ENCODE data around the gene CPSF3. TPM values are rescaled to one million over a fixed set of nuclear protein-coding genes. Genes with fewer than 3 reads are reported as not detected.
A peak's percentile ranks its signal among the peaks of the same experiment; 100 is the strongest.

CPSF3 gene
- 95.6 and 164 TPM in 2 replicates for total RNA-seq (2014; rRNA removed; shearing (Covaris generic))

DNA sequence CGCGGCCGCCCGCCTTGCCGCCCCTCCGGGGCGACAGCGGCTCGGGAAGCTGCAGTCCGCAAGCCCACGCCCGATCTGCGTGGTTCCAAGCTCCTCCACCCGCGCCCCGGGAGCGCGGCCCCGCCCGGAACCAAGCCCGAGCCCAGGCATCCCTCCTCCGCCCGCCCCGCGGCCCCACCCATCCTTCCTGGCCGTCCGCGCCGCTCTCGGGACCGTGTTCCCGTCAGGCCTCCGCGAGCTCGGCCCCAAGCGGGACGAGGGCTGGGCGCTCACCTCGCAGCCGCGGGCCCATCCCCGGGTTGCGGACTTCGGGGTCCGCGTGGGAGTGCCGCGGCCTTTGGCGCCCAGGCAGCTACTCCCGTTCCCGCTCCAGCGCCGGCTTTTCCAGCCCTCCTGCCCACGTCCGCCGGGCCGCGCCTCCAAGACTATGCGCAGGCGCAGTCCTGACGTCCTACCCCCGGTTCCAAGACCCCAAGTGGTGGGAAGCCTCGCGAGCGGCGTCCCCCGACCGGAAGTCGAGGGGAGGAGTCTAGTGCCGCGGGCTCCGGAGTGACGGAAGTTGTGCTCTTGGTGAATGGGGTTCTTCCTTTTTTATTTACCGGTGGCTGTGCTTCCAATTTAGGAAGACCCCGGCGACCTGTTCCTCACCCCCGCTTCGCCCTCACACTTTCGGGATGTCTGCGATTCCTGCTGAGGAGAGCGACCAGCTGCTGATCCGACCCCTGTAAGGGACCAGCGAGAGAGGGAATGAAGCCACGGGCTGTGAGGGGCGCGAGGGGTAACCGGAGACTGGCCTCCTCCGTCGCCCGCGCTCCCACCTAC, at the start of gene CPSF3, which contains the start of gene ITGB1BP1:
Gene CPSF3 (plus strand): TSS at position 555 of the 822 bp plus-strand sequence. CDS start 120 bp downstream, at position 675.
Gene ITGB1BP1 (minus strand): TSS at position 429 of the 822 bp plus-strand sequence. CDS start 4,831 bp downstream, outside the sequence.
- DNase-seq (ENCODE audit: low read depth) = peak; percentile 99

DNA sequence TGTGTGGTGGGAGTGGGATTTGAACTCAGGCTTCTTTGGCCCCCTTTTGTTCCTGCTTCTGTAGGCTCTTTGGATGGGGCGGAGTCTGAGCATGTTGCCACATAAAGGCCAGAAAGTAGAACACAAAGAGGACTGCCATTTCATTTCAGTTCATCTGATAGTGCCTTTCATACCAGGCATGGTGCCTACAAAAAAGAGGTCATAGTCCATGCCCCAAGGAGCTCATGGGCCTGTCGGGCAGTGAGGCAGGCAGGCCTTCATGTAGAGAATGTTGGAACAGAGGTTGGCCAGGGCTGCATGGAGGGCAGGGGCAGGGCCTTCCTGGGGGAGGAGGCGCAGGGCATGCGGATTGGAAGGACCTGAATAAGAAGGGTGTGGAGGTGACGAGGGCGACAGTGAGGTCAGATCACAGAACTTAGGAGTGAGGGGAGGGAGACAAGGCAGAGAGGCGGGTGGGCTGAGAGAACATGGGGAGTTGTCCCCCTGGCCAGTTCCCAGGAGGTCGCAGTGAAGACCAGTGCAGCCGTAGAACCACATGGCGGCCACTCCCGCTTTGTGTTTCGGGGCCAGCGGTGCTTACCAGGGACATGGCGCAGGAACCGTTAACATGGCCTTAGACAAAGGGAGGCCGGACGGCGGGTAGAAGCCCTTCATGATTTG, 49.3 kb upstream of the CPSF3 start:
- DNase-seq (ENCODE audit: low read depth) = no peak

DNA sequence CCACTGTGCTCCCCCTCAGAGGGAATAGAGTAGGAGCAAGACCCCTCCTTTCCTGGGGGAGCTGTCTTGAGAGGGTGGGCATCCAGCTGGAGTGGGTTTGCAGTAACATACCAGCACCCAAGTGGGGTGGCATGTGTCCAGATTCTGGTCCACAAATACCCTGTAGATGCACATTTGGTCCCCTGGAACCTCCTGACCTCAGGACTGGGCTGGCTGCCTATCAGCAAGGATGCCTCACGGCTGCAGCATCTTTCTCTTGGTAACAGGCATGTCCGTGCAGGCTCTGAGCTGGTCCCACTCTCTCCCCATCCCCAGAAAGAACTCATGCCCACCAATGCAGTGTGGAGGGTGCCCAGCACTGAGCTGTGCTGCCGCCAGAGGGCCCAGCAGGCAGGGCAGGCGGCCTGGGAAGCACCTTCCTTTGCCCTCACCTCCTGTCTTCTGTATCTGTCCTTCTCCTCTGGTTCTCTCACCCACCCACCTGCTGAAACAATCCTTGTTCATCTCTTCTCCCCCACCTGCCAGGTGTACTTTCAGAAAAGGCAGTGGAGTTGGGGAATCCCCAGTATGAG, 47.5 kb upstream of the CPSF3 start:
- DNase-seq (ENCODE audit: low read depth) = no peak

DNA sequence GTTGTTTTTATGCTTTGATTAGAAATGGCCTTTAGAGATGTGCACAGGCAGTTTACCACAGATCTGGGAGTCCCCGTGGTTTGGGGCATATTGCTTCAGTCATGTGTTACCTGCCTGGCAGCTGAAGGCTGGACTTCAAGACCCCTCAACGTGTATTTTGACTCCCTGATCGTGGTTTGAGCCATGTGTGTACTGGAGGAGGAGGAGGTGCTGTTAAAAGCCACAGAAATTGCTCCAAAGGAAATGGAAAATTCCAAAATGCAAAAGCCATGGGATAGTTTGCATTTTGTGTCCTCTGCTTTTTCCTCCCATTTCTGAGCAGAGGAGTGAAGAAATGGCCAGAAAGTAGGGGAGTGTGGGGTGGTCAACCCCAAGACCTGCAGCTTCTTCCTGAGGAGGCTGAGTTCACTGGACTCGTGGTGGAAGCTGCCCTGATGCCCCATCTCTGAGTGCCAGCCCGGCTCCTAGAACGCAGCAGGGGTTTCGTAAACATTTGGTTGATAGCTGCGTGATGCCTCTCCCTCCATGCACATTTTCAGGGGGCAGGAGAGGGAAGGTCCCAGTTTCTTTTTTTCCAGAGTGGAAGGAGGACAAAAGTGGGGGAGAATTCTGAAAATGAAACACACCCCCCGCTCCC, 45.9 kb upstream of the CPSF3 start:
- no peak for DNase-seq (ENCODE audit: low read depth)

DNA sequence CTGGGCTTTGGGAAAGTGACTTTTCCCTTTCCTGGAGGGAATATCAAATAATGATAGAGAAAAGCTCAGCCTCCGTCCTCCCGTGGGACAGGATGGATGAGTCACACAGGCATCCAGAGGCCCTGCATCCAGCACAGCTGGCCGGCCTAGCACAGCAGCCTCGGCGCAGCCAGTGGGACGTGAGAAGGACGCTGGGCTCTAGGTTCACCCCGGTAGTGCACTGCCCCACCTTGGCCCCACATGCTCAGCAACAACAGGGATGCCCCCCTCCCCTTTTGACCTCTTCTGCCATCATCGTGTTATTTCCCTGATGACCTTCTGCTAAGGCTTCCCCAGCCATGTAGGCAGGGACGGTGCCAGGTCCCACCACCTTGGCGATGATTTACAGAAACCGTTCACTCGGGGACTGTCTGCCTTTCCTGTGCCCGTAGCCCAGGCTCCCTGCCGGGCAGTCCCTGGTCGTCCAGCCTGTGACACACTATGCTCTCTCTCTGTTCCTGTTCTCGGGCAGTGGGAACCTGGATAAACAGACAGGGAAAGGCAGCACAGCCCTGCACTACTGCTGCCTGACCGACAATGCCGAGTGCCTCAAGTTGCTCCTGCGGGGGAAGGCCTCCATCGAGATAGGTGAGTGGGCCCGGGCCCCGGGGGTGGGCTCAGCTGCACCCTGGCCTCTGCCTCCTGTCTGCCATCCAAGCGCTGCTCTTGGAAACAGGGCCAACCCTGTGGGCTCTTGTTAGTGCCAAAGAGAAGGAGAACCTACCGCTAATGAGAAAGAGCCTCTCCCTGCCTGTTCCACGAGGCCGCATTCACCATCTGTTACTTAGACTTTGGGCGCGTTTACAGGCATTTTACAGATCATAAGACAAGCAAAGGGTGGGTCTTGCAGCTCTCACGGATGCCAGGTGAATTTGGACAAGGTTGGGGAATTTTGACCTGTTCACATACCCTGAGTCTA, 44.7 kb upstream of the CPSF3 start:
- DNase-seq (ENCODE audit: low read depth) = peak; percentile 83

DNA sequence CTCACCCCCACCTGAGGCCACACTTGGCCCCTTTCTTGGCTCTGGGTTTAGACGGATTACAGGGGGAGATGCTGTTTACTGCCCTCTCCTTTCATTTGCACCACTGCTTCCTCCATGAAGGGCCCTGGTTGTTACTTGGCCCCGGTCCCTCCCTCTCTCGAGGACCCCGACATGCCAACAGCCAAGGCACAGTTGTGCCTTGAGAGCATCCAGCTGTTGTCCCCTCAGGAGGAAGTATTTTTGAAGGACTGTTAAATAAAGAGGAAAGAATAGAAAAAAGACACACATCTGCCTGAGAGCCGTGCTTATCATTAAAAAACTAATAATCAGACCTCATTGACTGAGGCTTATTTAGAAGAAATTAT, 44.1 kb upstream of the CPSF3 start:
- DNase-seq (ENCODE audit: low read depth) = no peak

DNA sequence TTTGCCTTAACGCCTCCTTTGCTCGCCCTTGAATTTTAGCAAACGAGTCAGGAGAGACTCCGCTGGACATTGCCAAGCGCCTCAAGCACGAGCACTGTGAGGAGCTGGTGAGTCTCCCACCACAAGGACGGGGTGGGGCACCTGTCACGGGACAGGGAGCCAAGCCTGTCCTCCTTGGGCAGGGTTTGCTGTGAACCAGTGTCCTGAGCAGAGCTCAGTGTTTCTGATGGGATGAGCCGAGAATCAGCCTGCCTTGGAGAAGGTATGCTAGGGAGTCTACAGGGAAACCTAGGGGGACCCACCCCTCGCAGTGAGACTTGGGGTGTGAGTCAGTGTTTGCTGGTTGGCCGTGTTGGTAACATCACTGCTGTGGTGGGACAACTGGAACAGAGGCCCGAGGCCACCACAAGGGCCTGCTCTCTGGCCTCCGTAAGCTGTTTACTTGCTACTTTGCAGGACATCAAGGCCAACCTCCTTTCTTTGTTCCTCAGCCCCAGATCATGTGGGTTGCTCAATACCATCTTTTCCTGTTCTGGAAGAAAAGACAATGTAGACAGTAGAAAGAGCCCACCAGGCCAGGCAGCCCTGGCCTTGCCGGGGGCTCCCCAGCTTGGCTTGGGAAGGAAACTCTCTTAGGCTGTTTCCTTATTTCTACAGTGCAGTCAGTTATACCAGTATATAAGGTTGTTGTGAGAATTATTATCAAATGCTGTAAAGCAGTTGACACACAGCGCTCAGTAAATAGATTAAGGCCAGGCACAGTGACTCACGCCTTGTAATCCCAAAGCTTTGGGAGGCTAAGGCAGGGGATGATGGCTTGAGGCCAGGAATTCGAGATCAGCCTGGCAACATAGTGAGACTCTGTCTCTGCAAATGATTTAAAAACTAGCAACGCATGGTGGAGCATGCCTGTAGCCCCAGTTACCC, 42.5 kb upstream of the CPSF3 start:
- peak; percentile 82 for DNase-seq (ENCODE audit: low read depth)

DNA sequence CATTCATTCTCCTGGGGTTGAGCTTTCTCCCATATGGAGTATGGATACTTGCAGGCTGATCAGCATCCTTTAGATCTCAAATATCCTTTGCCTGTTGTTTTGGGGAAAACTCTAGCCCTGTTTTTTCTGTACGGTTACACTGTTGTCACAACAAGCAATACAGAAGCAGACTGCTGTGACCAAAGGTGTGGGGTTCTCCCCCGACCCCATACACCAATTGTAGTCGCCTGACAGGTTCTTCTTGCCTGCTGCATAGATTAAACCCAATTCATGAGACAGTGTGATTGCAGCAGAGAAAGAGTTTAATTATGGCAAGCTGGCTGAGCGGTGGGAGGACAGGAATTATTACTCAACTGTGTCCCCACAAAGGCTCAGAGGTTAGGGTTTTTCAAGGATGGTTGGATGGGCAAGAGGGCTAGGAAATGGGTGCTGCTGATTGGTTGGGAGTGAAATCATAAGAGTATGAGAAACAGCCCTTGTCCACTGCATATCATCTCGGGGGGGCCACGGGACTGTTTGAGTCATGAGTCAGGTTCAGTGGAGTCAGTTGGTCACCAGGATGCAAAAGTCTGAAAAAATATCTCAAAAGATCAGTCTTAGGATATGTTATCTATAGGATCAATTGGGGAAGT, 40.7 kb upstream of the CPSF3 start:
- no peak for DNase-seq (ENCODE audit: low read depth)

DNA sequence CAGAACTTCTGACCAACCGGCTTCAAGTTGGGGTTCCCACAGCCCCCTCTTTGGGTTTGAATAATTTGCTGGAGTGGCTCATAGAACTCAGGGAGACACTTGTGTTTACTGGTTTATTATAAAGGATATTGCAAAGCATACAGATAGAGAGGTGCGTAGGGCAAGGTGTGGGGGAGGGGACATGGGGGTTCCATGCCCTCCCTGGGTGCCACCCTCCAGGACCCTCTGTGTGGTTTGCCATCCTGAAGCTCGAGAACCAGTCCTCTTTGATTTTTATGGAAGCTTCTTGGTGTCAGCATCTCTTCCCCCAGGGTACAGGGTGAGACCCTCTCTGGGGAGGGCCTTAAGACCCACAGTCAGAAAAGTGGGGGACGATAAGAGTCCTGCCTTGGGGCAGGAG, 38.9 kb upstream of the CPSF3 start:
- DNase-seq (ENCODE audit: low read depth) = no peak

DNA sequence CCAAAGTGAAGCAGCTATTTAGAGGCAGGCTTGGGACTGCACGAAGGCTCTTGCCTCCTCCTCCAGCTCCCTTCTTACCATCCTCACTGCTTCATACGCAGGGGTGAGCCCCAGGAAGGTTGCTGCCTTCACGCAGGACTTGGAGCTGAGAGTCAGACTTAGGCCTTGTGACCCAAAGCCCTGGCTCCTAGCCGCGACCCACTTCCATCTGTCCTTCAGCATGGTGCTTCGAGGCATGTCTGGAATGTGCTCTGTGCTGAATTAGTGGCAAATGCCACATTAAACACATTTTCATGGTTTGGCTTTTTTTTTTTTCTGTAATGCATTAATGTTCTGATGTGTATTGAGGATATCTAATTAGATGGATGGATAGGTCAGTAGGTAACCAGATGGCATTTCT, 37.6 kb upstream of the CPSF3 start:
- no peak for DNase-seq (ENCODE audit: low read depth)

DNA sequence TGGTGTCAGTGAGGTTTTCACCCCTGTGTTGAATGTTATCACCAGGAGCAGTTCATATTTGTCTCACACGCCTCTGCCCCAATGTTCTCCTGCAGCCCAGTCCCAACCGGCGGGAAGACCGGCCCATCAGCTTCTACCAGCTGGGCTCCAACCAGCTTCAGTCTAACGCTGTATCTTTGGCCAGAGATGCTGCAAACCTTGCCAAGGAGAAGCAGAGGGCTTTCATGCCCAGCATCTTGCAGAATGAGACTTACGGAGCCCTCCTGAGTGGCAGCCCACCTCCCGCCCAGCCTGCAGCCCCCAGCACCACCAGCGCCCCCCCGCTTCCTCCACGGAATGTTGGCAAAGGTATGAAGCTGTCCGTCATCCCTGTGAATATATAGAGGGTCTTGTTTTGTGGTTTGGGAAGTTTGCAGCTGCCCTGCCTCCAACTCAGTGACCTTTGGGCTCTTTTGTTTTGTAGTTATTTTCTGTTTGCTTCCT, 35.2 kb upstream of the CPSF3 start:
- DNase-seq (ENCODE audit: low read depth) = no peak

DNA sequence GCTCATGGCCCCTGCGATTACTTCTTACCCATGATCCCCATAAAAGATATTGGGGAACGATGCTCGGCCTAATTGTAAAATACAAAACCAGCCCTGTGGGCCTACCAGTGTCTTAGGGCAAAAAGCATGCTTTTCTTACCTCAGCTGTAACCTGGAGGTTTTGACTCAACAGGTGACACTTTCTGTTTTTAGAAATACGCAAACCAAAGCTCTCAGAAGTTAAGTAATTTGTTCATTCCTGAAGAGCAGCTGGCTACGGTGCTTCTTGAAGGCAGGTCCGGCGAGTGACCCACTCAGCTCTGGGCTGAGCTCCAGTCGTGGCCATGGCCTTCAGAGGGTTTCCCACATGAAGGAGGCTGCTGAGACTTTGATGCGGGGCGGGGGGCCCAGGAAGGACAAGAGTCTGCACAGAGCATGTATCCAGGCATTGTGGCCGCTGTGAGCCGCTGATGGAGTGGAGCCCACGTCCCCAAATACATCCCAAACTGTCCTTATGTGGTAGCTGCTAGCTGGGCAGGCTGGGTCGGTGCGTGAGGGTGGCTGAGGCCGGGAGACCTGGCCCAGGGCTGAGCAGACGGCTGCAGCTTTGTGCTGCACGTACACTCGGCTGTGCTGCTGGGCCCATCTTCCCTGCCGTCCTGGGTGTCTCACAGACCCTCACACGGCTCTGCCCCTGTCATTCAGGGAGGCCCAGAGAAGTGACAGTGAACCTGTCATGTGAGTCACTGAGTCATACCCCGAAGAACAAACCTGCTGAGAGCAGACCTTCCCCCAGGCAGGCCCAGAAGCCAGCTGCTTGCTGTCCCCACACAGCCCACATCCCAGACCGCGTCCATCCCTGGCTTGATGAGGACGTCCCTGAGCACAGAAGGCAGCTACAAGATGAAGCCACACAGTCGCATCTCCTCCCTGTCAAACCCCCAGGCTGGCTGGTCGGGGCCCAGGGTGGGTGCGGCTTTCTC, 34.2 kb upstream of the CPSF3 start:
- no peak for DNase-seq (ENCODE audit: low read depth)

DNA sequence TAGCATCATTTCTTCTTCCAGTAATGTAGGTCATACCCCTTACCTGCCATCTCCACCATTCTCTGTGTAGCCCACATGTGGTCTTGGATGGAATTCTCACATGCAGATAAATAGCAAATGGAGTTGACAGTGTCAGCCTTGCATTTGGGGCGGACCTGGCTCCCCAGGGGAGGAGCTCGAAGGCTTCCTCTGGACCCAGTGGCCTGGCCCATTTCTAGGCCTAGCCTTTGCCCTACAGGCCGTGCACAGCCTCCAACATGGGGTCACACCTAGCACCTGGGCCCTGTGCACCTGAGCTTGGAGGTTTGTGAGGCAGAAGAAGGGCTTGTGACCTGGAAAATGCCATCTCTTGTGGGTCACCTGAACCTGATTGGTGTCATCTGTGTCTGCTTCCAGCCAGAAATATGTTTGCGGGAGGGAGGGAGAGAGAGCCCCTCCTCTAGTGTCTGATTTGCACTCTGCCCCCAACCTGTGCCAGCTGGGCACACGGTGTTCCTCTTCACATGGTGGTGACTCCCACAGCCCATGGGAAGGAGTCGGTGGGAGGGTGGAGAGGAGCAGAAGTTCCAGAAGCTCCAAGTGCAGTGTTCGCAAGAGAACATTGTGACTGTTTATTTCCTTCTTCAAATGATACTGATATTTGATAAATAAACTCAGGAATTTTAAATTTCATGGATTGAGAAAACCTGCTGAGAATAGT, 33.2 kb upstream of the CPSF3 start:
- no peak for DNase-seq (ENCODE audit: low read depth)

DNA sequence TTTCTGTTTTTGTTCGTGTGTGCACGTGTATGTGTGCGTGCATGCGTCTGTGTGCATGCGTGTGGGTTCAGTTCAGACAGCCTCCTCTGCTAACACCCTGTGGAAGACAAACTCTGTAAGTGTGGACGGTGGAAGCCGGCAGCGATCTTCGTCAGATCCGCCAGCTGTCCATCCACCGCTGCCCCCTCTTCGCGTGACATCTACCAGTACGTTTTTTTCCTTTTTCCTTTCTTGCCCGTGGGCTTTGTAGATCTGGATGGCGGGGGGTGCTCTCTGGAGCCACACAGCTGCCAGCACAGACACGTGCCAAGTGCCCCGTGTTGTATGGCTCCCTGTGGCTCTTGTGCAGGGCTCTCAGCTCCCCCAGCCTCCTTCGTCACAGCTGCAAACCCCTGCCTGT, 32.5 kb upstream of the CPSF3 start:
- DNase-seq (ENCODE audit: low read depth) = no peak

DNA sequence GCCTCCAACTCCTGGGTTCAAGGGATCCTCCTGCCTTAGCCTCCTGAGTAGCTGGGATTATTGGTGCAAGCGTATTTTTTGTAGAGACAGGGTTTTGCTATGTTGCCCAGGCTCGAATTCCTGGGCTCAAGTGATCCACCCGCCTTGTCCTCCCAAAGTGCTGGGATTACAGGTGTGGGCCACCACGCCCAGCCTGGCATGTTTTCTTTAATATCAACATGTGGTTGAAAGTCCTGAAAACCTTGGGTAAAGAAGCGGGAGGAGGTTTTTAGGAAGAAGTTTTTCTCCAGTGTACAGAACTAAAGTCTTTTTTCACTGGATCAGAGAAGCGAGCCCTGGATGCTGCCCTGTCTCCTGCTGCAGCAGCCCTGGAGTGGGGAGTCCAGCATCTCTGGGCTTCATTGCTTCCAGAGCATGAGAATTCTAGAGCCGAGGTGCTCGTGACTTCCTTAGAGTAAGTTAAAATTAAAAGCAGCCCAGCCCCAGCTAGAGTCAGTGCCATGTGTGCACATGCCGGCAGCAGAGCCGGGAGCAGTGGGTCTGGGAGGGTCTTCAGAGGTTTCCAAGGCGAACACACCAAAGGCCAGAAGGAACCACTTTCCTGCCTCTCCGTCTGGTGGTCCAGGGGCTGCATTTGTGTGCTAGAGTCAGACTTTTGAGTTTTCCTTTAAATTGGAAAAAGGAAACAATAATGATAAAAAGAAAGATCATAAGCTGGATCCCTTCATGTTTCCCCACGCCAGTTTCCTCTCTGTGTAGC, 31.3 kb upstream of the CPSF3 start:
- DNase-seq (ENCODE audit: low read depth) = no peak

DNA sequence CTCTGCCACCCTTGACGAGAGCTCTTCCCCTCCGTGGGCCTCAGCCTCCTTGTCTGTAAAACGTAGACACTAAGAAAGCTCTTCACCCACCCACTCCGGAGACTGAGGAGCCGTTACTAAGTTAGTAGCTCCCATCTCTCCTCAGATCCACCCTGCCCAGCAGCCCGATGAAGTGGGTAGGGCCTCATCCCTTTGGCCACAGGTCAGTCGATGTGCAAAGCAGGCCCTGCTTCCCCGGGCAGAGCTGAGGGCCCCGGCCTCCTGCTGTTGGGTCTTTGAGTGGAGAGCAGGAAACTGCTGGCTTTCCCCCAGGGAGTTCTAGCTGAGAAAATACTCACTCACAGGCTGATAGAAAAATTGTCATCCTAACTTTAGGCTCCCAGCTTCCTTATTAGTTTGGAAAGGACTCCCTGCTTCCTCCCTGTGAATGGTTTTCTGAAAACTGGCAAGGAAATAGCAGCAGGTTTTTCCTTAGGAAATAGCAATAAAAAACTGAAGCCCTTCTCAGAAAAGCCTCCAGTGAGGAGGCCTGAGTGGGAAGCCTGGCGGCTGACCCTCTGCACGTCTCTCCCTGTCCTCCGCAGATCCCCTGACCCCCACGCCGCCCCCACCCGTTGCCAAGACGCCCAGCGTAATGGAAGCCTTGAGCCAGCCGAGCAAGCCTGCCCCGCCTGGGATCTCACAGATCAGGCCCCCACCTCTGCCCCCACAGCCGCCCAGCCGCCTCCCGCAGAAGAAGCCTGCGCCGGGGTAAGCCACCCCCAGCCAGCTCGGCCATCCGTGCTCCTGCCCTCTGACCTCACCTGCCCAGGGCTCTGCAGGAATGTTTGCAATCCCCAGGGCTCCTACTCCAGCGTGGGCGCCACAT, 30.3 kb upstream of the CPSF3 start:
- no peak for DNase-seq (ENCODE audit: low read depth)

Measured in Daoy (cell line).